Measurements from ENCODE around the gene KIAA1217. TPM values are rescaled to one million over a fixed set of nuclear protein-coding genes. Genes with fewer than 3 reads are reported as not detected.

The KIAA1217 gene
- total RNA-seq, 1 experiment from 2014 or later = 76.2 TPM

GRCh38 chr10:24449321-24449740 lies 240.4 kb downstream of the KIAA1217 start:
- Histone ChIP-seq H3K27me3 (replicated peaks; ENCODE audit: insufficient read depth, low read depth, low read length, poor library complexity) (no peaks in the 10 kb centered on the region), H3K36me3 (ENCODE audit: insufficient read depth, low read length, poor library complexity, severe bottlenecking) (no peaks in the 10 kb centered on the region), H3K27ac (ENCODE audit: low read depth, low read length, poor library complexity, severe bottlenecking) (peak overlapping the region; percentile 74), H3K4me1 (ENCODE audit: insufficient read depth, low read length, poor library complexity, severe bottlenecking) (peaks cover 60% of the 10 kb centered on the region), H3K9me3 (ENCODE audit: low read depth, low read length, poor library complexity, severe bottlenecking) (no peaks in the 10 kb centered on the region), H3K4me3 (ENCODE audit: low read depth, low read length, poor library complexity, severe bottlenecking) (peak overlapping the region; percentile 39)
- TF ChIP-seq EZH2 (IDR thresholded peaks at IDR 0.05; ENCODE audit: borderline replicate concordance, low read depth, low read length, poor library complexity, severe bottlenecking) = no peak
- TF ChIP-seq CTCF (conservative IDR thresholded peaks at IDR 0.05; ENCODE audit: low read depth, low read length) = no peak
- intact Hi-C loops (cut with micrococcal nuclease; ENCODE audit: unreplicated experiment) = no loop called here
- ChIA-PET CTCF (no interaction called here), POLR2A (ENCODE audit: low non-redundant PET) (no interaction called here)
- BruUV-seq (replicated peaks) = no TSS peak
- peak; percentile 69 for DNase-seq (ENCODE audit: low spot score)

GRCh38 chr10:24449769-24450310 lies 240.9 kb downstream of the KIAA1217 start:
- Histone ChIP-seq H3K27me3 (replicated peaks; ENCODE audit: insufficient read depth, low read depth, low read length, poor library complexity) (no peaks in the 10 kb centered on the region), H3K27ac (ENCODE audit: low read depth, low read length, poor library complexity, severe bottlenecking) (peak overlapping the region; percentile 74), H3K36me3 (ENCODE audit: insufficient read depth, low read length, poor library complexity, severe bottlenecking) (no peaks in the 10 kb centered on the region), H3K9me3 (ENCODE audit: low read depth, low read length, poor library complexity, severe bottlenecking) (no peaks in the 10 kb centered on the region), H3K4me1 (ENCODE audit: insufficient read depth, low read length, poor library complexity, severe bottlenecking) (peaks cover 62% of the 10 kb centered on the region), H3K4me3 (ENCODE audit: low read depth, low read length, poor library complexity, severe bottlenecking) (peak overlapping the region; percentile 39)
- intact Hi-C loops (cut with micrococcal nuclease; ENCODE audit: unreplicated experiment) = no loop called here
- TSS peak; percentile 57 for BruUV-seq (replicated peaks)
- ChIA-PET POLR2A (ENCODE audit: low non-redundant PET) (no interaction called here), CTCF (no interaction called here)
- no peak for DNase-seq (ENCODE audit: low spot score)
- TF ChIP-seq EZH2 (IDR thresholded peaks at IDR 0.05; ENCODE audit: borderline replicate concordance, low read depth, low read length, poor library complexity, severe bottlenecking) = no peak
- TF ChIP-seq CTCF (conservative IDR thresholded peaks at IDR 0.05; ENCODE audit: low read depth, low read length) = no peak

GRCh38 chr10:24451325-24451820 lies 242.4 kb downstream of the KIAA1217 start:
- Histone ChIP-seq H3K36me3 (ENCODE audit: insufficient read depth, low read length, poor library complexity, severe bottlenecking) (no peaks in the 10 kb centered on the region), H3K27ac (ENCODE audit: low read depth, low read length, poor library complexity, severe bottlenecking) (peak overlapping the region; percentile 74), H3K4me1 (ENCODE audit: insufficient read depth, low read length, poor library complexity, severe bottlenecking) (peaks cover 77% of the 10 kb centered on the region), H3K9me3 (ENCODE audit: low read depth, low read length, poor library complexity, severe bottlenecking) (no peaks in the 10 kb centered on the region), H3K4me3 (ENCODE audit: low read depth, low read length, poor library complexity, severe bottlenecking) (peak overlapping the region; percentile 39), H3K27me3 (replicated peaks; ENCODE audit: insufficient read depth, low read depth, low read length, poor library complexity) (no peaks in the 10 kb centered on the region)
- no peak for TF ChIP-seq CTCF (conservative IDR thresholded peaks at IDR 0.05; ENCODE audit: low read depth, low read length)
- intact Hi-C loops (cut with micrococcal nuclease; ENCODE audit: unreplicated experiment) = no loop called here
- ChIA-PET CTCF (no interaction called here), POLR2A (ENCODE audit: low non-redundant PET) (no interaction called here)
- no TSS peak for BruUV-seq (replicated peaks)
- no peak for DNase-seq (ENCODE audit: low spot score)
